GM23338 (cell line): ENCODE measurements around the gene RUVBL2.

Experiments
- CREB1 ChIP-seq: fragments of 250-450 bp; sonication (Bioruptor Pico); IDR thresholded peaks from 2 replicates; pipeline ENCODE4 v1.5.0; 2020; ENCODE audit warnings: low read depth, mild to moderate bottlenecking, moderate library complexity
- CTCF ChIP-seq, 2 experiments: fragments of 200-600 bp in 1 of 2; sonication (generic) in 1 of 2; conservative IDR thresholded peaks; 2 replicates each; pipeline versions ENCODE4 v1.5.1 to v1.6.1; 2016 to 2017; ENCODE audit warnings: antibody characterized with exemption in 2 of 2, low read depth in 2 of 2, mild to moderate bottlenecking in 2 of 2, moderate library complexity in 1 of 2
- EZH2 ChIP-seq: fragments of 200-600 bp; sonication (generic); IDR thresholded peaks from one replicate; pipeline ENCODE4 v1.8.0; 2017; ENCODE audit warnings: antibody characterized with exemption, mild to moderate bottlenecking, low read depth; ENCODE audit not compliant: unreplicated experiment
- EZH2phosphoT487 ChIP-seq: fragments of 200-600 bp; sonication (generic); IDR thresholded peaks from one replicate; pipeline ENCODE4 v1.8.1; 2018; ENCODE audit warnings: antibody characterized with exemption; ENCODE audit not compliant: unreplicated experiment
- JUNB ChIP-seq: IDR thresholded peaks from one replicate; pipeline ENCODE4 v1.6.1; 2016; ENCODE audit warnings: antibody characterized with exemption; ENCODE audit not compliant: unreplicated experiment
- POLR2AphosphoS5 ChIP-seq: IDR thresholded peaks from 2 replicates; pipeline ENCODE4 v1.6.1; 2016; ENCODE audit warnings: antibody characterized with exemption, low read depth
- REST ChIP-seq: IDR thresholded peaks from one replicate; pipeline ENCODE4 v1.6.1; 2018; ENCODE audit warnings: antibody characterized with exemption; ENCODE audit not compliant: unreplicated experiment
- STAT1 ChIP-seq: IDR thresholded peaks from one replicate; pipeline ENCODE4 v1.6.1; 2016; ENCODE audit warnings: antibody characterized with exemption; ENCODE audit not compliant: unreplicated experiment
- ZNF114 ChIP-seq: fragments of 250-450 bp; sonication (Bioruptor Pico); IDR thresholded peaks from 2 replicates; pipeline ENCODE4 v1.5.0; 2020; ENCODE audit warnings: mild to moderate bottlenecking, moderate library complexity
- ZNF462 ChIP-seq: fragments of 250-450 bp; sonication (Bioruptor Pico); IDR thresholded peaks from 2 replicates; pipeline ENCODE4 v1.5.0; 2020; ENCODE audit warnings: mild to moderate bottlenecking, moderate library complexity

- TF ChIP-seq POLR2AphosphoS5, result peak; percentile 12; the same call in 1 of the 2 replicates
- no peak for TF ChIP-seq REST
- TF ChIP-seq CTCF (conservative IDR thresholded peaks at IDR 0.05; ENCODE audit: low read depth in 2 of 2), result peak in 1 of 2 experiments; percentile 34; a peak in 3 of 4 replicates
- TF ChIP-seq STAT1, result no peak
- no peak for TF ChIP-seq EZH2
- TF ChIP-seq CREB1 (CRISPR knock-in tag), result 0 out of 2 replicates have a peak, but pooled peaks have one; percentile 19
- no peak for TF ChIP-seq JUNB
- no peak for TF ChIP-seq EZH2phosphoT487
- no peak for TF ChIP-seq ZNF462 (CRISPR knock-in tag)
- TF ChIP-seq ZNF114 (CRISPR knock-in tag), result no peak
Observed at GRCh38 chr19:49017666-49018351, 24.1 kb downstream of the RUVBL2 start.
